Mammary epithelial cell (primary cell): ENCODE measurements around the gene ATXN8OS.

Source experiments
- CTCF ChIP-seq, 2 donors: IDR thresholded peaks in 1 of 2; conservative IDR thresholded peaks in 1 of 2; 2 replicates each; pipeline ENCODE4 v1.5.1; 2011 to 2012; ENCODE audit warnings: inconsistent platforms in 2 of 2, low read length in 2 of 2, mild to moderate bottlenecking in 2 of 2, control low read depth in 1 of 2, low read depth in 1 of 2; ENCODE audit not compliant: insufficient read depth in 1 of 2; ENCODE audit errors: extremely low read depth in 1 of 2
- EZH2 ChIP-seq: IDR thresholded peaks from 2 replicates; pipeline ENCODE4 v1.6.1; 2012; ENCODE audit warnings: low read length, inconsistent platforms, borderline replicate concordance

GRCh38 chr13:70125693-70126092 lies 18.1 kb downstream of the ATXN8OS start:
- TF ChIP-seq CTCF (conservative IDR thresholded peaks at IDR 0.05 in 1 of 2, IDR thresholded peaks at IDR 0.05 in 1 of 2; ENCODE audit: extremely low read depth in 1 of 2, insufficient read depth in 1 of 2, low read depth in 1 of 2, low read length in 2 of 2): no peak
- no peak for TF ChIP-seq EZH2
